ENCODE data around the gene ZFAND2B. TPM values are rescaled to one million over a fixed set of nuclear protein-coding genes. Genes with fewer than 3 reads are reported as not detected.

ZFAND2B gene
- polyA plus RNA-seq, 1 of the 3 experiments (the other 2 are of a cell fraction) = 39.9 TPM

DNA sequence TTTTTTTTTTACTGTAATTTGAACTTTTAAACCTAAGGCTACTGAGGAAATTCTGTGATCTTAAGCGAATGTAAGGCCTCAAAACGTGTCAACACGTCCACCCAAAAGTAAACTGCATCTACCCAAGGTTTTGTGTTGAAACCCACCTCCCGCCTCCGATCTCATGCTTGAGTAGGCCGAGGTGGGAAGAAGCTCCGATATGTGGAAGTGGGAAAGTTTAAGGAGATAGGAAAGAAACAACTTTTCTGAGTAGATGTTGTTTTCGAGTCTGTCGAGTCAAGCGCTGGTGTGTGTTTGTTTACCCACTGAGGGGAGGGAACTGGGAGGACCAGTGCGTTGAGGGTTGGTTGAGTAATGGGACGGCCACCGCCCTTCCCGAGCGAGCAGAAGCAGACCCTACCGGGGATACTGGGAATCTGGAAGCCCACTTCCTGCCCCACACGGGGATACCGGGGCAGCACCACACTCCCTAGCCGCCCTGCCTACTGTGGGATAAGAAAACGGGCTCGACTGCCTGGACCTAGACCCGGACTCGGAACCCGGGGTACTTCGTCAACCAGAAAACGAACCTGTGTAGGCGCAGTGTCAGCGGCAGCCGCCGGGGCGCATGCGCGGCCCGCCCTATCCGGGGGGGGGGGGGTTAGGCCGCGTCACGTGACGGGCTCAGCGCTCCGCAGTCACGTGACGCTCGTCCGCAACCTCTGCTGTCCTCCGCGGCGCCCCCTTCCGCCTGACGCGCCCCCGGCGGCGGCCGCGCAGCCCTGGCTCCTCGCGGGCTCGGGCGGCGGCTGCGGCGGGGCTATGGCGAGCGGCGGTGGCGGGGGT is 28.8 kb upstream of the ZFAND2B start, which contains the start of gene RETREG2 (continued):
- TF ChIP-seq TAF1 (IDR thresholded peaks at IDR 0.05; ENCODE audit: borderline replicate concordance, low read depth, low read length) (peak; percentile 62; the same call in 1 of the 2 replicates), YY1 (IDR thresholded peaks at IDR 0.05; ENCODE audit: low read depth) (no peak), TCF12 (IDR thresholded peaks at IDR 0.05) (no peak), CHD2 (IDR thresholded peaks at IDR 0.05; ENCODE audit: low read length, partially characterized antibody) (no peak), GATA2 (CRISPR knock-in tag; IDR thresholded peaks at IDR 0.05) (no peak), FOSL2 (IDR thresholded peaks at IDR 0.05; ENCODE audit: borderline replicate concordance, low read depth) (0 out of 2 replicates have a peak, but pooled peaks have one; percentile 4), NRF1 (IDR thresholded peaks at IDR 0.05; ENCODE audit: low read depth, low read length) (peak; percentile 85), SIN3A (IDR thresholded peaks at IDR 0.05; ENCODE audit: borderline replicate concordance, low read depth, low read length) (peak; percentile 37; the same call in 1 of the 2 replicates), RFX5 (IDR thresholded peaks at IDR 0.05; ENCODE audit: low read length) (no peak), TEAD4 (IDR thresholded peaks at IDR 0.05; ENCODE audit: borderline replicate concordance, insufficient read depth) (no peak)
- TF ChIP-seq, protein P1, sequence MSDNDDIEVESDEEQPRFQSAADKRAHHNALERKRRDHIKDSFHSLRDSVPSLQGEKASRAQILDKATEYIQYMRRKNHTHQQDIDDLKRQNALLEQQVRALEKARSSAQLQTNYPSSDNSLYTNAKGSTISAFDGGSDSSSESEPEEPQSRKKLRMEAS (IDR thresholded peaks at IDR 0.05; ENCODE audit: low read depth) = 0 out of 2 replicates have a peak, but pooled peaks have one; percentile 16
- TF ChIP-seq, protein P2, sequence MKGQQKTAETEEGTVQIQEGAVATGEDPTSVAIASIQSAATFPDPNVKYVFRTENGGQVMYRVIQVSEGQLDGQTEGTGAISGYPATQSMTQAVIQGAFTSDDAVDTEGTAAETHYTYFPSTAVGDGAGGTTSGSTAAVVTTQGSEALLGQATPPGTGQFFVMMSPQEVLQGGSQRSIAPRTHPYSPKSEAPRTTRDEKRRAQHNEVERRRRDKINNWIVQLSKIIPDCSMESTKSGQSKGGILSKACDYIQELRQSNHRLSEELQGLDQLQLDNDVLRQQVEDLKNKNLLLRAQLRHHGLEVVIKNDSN (IDR thresholded peaks at IDR 0.05; ENCODE audit: borderline replicate concordance, low read depth) = peak; percentile 98

DNA sequence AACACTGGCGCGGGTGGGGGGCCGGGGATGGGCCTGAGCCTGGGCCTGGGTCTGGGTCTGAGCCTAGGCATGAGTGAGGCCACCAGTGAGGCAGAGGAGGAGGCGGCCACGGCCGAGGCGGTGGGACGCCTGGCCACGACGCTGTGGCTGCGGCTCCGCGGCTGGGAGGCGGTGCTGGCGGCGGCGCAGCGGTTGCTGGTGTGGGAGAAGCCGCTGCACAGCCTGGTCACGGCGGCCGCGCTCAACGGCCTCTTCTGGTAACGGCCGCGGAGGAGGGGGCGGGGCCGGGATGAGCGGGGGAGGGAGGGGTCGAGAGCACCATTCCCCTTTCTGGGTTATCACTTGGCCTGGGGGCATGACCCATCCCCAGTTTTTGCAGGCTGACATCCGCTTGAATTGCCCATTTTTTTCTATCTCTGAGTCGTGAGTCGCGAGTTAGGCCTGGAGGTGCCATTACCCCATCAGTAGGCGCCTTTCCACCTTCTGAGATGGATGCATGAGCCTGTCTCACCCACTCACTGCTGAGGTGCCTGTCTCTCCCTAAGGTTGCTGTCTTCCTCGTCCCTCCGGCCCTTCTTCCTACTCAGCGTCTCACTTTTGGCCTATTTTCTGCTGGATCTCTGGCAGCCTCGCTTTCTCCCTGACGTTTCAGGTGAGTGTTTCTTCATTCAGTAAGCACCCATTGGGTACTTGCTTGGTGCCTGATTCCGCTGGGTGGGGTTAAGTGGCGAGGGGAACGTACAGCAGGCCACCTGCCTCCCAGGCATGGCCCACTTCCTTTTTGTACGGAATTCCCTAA is 28.0 kb upstream of the ZFAND2B start:
- H3K36me3 ChIP-seq (replicated peaks in 1 of 2; ENCODE audit: control insufficient read depth in 1 of 2, insufficient read depth in 2 of 2, low read length in 1 of 2) = peaks cover 43 to 54% of the 10 kb centered on the region in 2 experiments
- ChIA-PET POLR2A (no interaction called here), CTCF (interaction anchor here (0.6 to 3.8 kb wide), 4 partner anchors 8 to 181 kb away, joined by 3 to 12 read pairs (median 6); partner anchors contain the start of gene SLC23A3)

More for the DNA sequence above, 28.0 kb upstream of the ZFAND2B start:
- Histone ChIP-seq H3K9me3 (no peaks in the 10 kb centered on the region), H3K4me1 (ENCODE audit: control insufficient read depth in 1 of 2, insufficient read depth in 2 of 2, low read depth in 1 of 2, low read length in 1 of 2) (peaks cover 0 to 17% of the 10 kb centered on the region in 2 experiments; a peak in 2 of 4 replicates), H3K27me3 (ENCODE audit: insufficient read depth) (no peaks in the 10 kb centered on the region), H4K20me1 (ENCODE audit: insufficient read depth) (peaks cover 10% of the 10 kb centered on the region), H3K27ac (ENCODE audit: low read depth in 2 of 2, low read length in 1 of 2) (peak overlapping the region; percentile 95 to 97; a peak in 3 of 4 replicates), H3K9me2 (no peaks in the 10 kb centered on the region), H2AFZ (ENCODE audit: low read depth) (peak overlapping the region; percentile 56; the same call in 1 of the 2 replicates), H3K79me2 (ENCODE audit: insufficient read depth) (peaks cover 38% of the 10 kb centered on the region), H3K4me3 (ENCODE audit: low read depth in 2 of 2, low read length in 1 of 2) (peak overlapping the region; percentile 80 to 89), H3K9ac (peak overlapping the region; percentile 77), H3K4me2 (peak overlapping the region; percentile 96), H3F3A (replicated peaks; ENCODE audit: insufficient read depth) (peaks cover 4% of the 10 kb centered on the region)
- peak; percentile 81 for DNase-seq
- TF ChIP-seq SIN3A (IDR thresholded peaks at IDR 0.05; ENCODE audit: borderline replicate concordance, low read depth, low read length) (peak; percentile 15; the same call in 1 of the 2 replicates), MXI1 (IDR thresholded peaks at IDR 0.05; ENCODE audit: low read depth, low read length) (peak; percentile 38; the same call in 1 of the 2 replicates)
- TF ChIP-seq, protein P3, sequence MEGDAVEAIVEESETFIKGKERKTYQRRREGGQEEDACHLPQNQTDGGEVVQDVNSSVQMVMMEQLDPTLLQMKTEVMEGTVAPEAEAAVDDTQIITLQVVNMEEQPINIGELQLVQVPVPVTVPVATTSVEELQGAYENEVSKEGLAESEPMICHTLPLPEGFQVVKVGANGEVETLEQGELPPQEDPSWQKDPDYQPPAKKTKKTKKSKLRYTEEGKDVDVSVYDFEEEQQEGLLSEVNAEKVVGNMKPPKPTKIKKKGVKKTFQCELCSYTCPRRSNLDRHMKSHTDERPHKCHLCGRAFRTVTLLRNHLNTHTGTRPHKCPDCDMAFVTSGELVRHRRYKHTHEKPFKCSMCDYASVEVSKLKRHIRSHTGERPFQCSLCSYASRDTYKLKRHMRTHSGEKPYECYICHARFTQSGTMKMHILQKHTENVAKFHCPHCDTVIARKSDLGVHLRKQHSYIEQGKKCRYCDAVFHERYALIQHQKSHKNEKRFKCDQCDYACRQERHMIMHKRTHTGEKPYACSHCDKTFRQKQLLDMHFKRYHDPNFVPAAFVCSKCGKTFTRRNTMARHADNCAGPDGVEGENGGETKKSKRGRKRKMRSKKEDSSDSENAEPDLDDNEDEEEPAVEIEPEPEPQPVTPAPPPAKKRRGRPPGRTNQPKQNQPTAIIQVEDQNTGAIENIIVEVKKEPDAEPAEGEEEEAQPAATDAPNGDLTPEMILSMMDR (IDR thresholded peaks at IDR 0.05) = no peak; the same call in 1 of the 2 replicates
- WGBS (ENCODE audit: low lambda C conversion rate) = 4% methylated on average over 36 of the region's 45 CpGs

Data from SK-N-SH (cell line).